Measurements from ENCODE around the gene CDH4.
"Not testable (repeated sequence)": the region's sequence is repeated elsewhere in the genome, so short reads cannot be mapped to it uniquely, and the experiment has no call there.

CDH4 gene

DNA sequence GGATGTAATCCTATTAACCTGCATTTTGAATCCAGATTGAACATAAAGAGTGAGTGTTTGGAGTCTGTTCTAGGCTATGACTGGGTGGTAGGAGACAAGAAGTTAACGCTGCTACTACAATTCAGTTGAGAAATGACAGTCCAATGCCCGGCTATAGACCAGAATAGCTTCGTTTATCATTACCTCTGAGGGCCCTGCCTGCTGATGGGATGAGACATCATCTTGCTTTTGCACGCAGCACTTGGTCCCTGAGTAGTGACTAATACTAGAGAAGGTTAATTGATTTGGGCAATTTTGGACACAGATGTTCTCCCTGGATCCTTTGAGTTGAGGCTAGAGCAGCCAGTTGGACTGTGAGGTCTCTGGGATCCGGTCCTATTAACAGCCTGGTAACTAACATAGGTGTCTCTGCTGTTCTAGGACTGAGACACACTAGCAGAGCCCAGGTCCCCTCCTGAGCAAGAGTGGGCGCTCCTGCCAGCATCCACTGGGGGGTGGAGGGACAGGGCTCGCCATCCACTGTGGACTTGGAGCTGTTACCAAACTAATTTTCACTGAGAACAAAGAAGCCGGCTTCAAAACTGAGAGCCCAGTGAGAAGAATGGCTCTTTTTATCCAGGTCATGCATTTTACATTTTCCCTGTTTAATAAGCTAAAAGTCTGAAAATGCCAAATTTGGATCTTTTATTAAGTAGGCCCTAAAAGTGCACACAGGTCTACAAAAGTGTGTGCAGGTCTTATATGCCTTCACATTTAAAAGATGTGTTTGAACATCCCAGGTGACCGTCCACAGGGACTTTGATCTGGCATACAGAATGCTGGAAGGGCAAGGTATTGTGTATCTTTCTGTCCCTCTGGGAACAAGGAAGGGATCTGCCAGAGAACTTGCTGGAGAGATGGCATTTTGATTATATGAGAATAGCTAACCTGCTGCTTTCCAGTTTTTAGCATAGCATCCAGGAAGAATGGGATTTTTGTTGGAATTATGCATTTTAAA is 212.5 kb downstream of the CDH4 start:
- no peak for DNase-seq

DNA sequence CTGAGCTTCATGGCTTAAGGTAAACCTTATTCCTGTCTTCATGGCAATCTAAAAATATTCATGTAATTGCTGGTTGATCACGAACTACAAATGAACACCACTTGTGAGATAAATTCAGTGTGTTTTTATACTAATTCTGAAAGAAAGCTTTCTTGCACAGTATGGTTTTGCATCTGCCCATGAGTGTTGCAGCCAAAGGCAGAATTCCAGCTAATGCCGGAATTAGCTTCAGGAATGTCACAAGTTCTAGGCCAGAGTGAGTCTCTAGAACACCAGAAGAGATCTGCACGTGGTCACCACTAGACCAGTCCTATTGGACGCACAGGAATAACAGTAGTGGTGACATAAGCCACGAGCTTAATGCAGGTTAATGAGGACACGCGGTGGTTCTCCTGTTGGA is 223.7 kb downstream of the CDH4 start:
- DNase-seq = no peak

DNA sequence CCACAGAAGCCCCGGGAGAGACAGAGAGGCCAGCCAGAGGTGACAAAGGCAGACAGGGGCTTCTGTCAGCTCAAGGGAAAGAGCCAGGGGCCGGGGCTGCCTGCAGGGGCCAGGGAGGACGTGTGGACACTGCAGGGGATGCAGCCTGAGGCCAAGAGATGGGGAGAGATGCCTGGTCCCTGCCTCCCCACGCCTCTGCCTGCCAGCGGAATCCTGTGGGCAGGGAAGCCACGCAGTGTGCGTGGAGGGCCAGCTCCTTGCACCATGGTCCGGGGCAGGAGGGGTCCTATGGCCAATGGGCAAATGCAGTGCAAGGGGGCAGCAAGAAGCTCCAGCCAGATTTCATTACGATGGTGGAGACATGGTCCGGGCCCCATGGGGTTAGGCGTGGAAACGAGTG is 224.9 kb downstream of the CDH4 start:
- DNase-seq = no peak

DNA sequence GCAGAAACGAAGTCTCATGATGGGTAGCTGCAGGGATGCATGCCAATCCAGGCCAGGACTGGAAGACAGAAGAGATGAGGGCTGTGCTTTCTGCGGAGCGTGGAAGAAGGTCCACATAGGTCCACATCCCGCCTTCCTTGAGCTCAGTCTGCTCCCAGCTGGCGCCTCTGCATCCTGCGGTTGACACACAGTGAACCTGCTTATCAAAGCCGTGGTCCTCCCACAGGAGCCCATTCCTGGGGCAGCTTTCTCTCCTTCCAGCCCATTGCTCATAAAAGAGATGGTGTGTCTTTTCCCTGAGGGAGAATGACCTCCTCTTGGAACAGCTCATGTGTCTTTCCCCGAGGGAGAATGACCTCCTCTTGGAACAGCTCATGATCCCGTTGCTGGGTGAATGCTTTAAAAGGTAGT is 225.4 kb downstream of the CDH4 start:
- DNase-seq = no peak

DNA sequence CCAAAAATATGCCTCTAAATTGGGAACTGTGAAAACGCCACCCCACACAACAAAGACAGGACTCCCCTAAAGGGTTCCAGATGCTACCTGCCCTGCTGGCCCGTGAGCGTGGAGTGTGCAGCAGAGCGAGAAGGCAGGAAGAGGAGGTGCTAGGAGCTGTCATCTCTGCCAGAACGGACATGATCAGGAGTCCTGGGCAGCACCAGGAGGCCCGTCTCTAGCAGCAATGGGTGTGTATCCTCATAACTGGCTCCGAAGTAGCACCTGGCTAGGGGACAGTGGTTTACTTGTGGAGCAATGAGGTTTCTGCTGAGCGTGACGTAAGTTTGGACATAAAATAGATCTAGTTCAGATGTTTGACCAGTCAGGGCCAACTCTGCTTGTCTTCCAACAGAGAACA is 226.0 kb downstream of the CDH4 start:
- DNase-seq = no peak

DNA sequence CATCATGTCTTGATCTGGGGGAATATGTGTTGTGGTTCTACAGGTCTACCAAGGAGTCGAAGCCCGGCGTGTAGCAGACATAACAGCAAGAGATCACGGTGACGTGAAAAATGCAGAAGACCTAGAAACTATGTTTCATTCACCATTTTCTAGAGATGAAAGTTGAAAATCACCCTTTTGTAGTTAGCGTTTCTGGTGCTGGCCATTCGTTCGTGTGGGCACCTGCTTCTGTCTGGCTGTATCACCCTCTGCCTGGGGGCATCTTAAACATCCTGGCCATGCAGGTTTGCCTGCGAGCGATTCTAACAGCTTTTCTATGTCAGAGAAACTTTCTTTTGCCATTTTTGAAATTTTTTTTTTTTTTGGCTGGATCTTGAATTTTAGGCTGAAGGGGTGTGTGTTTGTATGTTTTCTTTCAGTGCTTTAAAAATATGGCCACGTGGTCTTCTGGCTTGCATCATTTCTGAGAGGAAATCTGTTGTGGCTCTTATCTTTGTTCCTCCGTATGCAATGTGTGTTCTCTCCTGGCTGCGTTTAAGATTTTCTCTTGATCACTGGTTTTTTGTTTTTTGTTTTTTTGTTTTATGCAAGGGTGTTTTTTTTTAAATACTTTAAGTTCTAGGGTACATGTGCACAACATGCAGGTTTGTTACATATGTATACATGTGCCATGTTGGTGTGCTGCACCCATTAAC is 226.7 kb downstream of the CDH4 start:
- no peak for DNase-seq

DNA sequence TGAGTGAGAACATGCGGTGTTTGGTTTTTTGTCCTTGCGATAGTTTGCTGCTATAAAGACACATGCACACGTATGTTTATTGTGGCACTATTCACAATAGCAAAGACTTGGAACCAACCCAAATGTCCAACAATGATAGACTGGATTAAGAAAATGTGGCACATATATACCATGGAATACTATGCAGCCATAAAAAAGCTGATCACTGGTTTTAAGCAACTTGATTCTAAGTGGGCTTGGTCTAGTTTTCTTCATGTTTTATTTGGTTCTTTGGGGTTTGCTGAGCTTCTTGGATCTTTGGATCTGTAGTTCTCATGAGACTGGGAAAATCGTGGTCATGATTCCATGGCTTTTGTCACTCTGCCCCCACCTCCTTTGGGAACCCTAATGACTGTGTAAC is 227.4 kb downstream of the CDH4 start:
- not testable (repeated sequence) for DNase-seq

DNA sequence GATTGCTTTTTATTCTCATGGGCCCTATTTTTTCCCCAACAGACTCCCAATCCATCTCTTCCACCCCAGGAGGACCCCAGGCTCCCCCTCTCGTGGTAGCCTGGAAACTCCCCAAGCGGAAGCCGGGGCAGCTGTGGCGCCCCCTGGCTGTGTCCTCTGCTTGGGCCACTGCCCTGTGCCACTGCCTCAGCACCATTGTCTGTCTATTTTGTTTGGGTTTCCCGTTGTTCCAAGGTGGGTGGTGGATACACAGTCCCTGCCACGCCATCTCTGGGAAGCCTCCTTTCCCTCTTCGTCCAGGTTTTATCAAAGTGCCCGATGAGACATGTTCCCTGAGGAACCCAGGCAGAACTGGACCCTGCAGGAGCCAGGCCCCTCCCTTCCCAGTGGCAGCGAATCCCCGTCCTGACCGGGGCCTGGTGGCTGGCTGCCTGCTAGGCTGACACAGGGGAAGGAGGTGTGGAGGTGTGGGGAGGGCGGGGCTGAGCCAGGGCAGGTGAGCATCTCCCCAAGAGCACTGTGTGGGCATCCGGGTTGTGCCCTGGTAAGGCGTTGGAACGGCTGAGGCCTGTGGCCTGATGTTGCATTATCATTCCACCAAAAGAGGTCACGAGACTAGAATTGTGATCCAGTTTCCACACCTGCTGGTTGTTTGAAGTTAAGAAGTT is 228.2 kb downstream of the CDH4 start:
- DNase-seq = no peak

DNA sequence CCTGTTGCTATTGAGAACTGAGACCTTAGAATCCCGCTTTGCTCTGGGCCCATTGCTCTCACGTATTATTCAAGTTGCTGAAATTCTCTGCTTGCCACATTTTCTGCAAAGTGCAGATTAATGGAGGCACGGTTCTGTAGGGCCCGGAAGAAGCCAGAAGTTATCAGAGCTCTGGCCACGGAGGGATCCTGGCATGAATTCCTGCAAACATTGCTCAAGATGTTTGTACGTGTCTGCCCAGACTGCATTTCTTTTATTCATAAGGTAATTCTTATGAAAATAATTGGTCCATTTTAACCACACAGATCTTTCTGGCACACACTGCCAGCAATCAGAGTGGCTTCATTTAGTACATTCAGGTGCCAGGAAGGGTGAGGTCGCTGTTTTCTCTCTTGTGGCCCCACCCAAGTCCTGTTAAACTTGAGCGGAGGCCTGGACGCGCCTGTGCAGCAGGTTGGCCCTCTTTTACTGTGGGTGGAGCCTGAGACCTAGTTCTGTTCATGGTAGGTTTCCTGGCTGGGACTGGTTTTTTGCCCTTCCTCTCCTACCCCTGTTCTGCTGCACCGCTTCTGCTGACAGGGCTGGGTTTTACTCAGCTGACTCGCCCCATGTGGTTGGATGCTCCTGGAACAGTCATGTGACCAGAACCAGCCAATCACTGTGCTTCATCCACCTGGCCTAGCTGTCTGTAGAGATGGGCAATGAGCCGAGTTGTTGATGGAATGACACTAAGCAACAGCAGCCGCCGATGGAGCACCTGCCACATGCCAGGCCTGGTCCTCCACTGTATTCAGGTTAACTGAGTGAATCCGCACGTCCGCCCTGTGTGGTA is 230.2 kb downstream of the CDH4 start:
- DNase-seq = no peak

DNA sequence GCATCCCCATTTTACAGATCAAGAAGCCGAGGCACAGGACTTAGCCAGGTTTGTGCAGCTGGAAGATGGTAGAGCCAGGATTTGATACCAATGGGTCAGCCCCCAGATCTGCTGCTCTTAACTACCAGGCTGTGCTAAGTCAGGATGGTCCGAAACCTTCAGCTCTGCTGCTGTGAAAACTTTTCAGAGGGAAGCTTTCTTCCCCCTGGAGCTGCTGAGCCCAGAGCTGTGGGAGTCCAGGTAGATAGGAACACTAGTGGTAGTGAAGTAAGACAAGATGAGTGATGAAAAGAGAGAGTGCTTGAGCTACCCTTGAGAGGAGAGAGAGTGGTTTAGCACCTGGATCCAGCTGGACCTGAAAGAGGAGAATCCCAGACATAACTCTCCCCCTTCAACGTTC is 230.8 kb downstream of the CDH4 start:
- DNase-seq = no peak

DNA sequence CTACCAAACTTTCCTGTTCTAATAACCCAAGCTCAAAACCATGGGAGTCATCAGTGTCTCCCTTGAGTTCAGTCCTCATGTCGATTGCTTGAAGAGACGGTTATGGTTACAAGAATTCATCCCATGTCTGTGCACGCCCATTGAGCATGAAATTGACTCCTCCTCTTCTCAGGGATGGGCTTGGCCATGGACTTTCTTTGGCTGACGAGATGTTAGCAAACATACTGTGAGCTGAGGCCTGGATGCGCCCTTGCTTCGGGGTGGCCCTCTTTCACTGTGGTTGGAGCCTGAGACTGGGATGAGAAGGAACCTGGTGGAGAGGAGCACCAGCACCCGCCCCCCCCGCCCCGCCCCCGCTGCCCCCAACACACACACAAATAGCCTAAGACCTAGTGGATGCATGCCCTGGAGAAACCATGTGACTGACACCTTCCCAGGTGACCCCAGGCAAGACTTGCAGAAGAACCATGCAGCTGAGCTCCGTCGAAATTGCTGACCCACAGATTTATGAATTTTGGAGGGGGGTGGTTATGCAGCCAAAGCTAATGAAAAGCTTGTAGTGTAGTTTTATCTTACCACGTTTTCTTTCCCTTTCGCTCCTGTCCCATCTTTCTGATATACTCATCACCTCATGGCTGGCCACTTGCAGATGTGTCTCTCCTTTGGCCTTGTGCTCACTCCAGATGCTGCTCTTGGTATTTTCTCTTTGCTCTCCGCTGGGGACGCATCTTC is 231.4 kb downstream of the CDH4 start:
- no peak for DNase-seq

DNA sequence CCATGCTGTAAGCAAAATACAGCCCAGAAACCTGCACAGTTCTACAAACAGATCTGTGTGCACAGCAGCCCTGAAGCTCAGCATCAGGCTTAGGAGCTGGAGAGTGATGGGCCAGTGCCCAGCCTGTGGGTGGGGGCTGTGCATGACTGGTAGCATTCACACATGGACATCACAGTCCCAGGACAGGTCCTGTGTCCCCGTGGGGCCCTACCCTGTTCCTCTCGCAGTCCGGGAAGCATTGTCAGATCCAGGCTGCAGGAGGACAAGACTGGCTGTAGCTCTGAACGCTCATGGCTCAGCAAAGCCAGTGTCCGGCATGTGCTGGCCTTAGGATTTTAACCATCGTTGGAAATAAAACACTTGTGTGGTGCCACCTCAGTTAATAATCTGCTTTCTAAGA is 234.1 kb downstream of the CDH4 start:
- no peak for DNase-seq

DNA sequence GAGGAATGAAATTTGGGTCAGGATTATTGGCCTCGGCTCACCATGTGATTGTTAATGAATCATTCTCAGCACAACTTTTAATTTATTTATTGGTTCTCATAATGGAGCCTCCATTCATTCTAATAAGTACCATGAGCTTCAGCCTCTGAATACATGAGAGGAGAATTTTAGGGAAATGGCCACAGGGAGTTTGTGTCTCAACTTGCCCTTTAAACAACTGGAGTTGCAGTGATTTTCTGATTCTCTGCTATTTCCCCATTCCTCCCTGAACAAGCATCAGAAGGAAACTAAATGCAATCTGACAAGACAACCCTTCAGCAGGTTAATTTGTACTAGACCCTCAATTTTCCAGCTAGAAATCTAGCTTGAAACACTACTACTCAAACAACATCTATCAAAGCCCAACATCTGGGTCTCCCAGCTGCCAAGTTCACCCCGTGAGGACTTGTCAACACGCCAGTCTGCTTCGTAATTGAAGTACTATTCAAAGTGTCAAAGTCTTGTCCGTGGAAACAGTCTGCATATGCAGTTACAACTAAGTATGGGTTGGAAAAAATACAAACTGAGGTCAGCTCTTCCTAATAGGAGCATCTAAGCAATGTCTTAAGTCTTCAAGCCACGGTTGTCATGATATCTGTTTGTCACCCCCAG is 235.4 kb downstream of the CDH4 start:
- no peak for DNase-seq

DNA sequence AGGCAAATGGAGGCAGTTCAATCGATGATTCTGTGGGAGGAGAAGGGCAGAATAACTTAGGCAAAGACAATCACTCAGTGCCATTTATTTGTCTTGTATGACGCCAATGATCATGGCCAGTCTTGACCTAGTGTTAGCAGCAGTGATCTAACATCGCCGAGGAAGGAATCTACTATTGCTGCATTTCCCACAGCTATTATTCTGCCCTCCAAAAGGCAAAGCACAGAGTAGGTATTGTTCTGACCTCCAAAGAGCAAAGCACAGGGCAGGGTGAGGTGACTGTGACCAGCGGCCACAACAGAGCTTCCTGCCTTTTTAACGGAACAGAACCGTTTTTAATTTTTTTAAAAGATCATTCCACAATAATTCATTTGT is 235.9 kb downstream of the CDH4 start:
- no peak for DNase-seq

DNA sequence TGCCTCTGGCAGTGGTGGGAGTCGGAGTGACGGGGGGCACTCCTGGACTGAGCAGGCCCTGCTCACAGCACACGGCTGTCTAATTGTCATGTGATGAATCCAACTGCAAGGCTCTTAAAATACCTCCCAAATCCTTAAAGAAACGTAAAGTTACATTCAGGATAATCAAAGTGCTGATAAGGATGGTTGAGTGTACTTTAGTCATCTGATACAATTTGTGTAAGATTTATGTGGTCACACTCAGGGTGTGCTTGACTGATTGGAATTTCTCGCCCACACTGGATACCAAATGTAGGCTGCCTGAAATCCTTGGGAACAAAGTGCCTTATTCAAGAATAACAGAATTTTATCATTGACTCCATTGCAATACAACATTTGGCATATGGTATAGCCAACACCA is 238.7 kb downstream of the CDH4 start:
- DNase-seq = no peak

DNA sequence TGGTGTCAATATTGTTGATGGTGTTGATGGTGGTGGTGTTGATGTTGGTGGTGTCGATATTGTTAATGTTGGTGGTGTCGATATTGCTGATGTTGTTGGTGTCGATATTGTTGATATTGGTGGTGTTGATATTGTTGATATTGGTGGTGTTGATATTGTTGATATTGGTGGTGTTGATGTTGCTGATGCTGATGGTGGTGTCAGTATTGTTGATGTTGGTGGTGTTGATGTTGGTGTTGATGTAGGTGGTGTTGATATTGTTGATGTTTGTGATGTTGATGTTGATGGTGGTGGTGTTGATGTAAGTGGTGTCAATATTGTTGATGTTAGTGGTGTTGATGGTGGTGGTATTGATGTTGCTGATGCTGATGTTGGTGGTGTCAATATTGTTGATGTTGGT is 240.0 kb downstream of the CDH4 start:
- no peak for DNase-seq

DNA sequence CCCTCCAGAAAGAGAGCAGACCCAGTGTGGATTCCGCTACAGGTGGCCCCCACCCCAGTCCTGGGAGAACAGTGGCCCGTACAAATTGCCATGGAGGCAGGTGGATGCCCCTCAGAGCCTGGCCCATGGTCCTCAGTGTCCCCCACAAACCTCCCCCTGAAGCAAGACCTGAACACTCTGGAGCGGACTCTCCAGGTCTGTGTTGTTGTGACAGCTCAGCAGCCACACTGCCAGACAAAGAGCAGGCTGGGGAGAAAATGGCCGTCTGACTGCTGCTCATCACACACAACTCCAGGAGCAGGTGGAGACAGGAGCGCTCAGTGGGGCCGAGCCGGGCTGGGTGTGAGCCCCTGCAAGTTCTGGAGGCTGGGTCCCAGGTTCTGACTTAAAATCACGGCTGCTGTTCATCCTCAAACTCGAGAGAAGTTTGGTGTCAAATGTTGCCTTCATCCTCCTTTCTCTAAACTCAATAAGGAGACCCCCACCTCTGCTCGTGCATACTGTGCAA is 241.8 kb downstream of the CDH4 start:
- no peak for DNase-seq

DNA sequence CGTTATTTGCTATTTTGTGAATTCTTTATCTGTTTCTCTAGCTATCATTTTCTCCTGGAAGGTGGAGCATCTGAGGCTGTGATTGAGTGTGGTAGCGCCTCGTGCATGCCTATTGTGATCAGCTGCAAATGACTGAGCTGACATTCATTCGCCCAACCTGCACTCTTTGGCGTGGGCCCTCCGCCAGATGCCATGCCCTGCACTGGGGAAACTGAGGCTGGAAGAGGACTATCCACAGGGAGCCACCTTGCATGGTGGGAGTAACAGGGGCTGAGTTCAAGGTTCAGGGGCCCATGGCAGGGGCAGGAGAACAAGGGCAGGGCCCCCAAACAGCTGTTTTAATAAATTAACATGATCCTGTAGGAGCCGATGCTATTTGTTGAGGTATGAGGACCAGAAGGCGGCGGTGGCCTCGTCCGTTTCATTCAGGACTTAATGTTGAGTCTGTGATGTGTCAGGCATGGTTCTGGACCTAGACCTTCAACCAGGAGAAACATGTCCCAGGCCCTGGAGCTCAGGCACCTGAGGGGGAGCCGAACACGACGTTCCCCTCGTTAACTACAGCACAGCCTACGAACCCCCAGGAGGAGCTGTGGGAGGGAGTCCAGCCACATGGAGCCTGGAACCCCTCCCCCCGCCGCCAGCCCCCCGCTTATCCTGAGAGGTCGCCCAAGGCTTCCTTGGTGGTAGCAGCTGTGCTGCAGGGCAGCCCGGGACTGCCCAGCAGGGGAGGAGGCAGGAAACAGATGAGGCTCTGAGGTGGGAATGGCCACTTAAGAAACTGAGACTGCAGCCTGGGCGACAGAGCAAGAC is 242.9 kb downstream of the CDH4 start:
- DNase-seq = no peak

DNA sequence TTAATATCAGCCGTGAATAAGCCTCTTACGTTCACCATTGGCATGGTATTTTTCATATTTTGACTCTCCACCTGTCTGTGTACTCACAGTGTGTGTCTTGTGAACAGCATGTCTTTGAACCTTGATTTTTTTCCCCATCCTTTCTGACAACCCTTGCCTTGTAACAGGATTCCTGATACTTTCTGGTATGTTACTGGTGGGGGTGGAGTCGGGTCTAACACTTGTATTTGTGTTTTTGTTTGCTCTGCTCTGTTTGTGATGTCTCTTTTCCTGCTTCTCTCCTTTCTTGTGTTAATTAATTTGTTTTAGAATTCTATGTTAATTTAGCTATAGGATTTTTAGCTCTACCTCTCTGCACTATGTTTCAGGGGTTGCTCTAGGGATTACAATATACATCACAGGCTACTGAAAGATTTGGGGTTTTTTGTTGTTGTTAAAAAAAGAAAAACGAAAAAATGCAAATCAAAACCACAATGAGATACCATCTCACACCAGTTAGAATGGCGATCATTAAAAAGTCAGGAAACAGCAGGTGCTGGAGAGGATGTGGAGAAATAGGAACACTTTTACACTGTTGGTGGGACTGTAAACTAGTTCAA is 245.1 kb downstream of the CDH4 start:
- DNase-seq = no peak
